ENCODE results near the gene CD109. TPM values are rescaled to one million over a fixed set of nuclear protein-coding genes. Genes with fewer than 3 reads are reported as not detected.

CD109 gene
- total RNA-seq, 1 donor, result 170 TPM

GRCh38 chr6:73688351-73688750 is 7.7 kb upstream of the CD109 start:
- H3K4me3 ChIP-seq (ENCODE audit: low read depth, low read length), result no peak overlapping the region
- TF ChIP-seq, protein P1, sequence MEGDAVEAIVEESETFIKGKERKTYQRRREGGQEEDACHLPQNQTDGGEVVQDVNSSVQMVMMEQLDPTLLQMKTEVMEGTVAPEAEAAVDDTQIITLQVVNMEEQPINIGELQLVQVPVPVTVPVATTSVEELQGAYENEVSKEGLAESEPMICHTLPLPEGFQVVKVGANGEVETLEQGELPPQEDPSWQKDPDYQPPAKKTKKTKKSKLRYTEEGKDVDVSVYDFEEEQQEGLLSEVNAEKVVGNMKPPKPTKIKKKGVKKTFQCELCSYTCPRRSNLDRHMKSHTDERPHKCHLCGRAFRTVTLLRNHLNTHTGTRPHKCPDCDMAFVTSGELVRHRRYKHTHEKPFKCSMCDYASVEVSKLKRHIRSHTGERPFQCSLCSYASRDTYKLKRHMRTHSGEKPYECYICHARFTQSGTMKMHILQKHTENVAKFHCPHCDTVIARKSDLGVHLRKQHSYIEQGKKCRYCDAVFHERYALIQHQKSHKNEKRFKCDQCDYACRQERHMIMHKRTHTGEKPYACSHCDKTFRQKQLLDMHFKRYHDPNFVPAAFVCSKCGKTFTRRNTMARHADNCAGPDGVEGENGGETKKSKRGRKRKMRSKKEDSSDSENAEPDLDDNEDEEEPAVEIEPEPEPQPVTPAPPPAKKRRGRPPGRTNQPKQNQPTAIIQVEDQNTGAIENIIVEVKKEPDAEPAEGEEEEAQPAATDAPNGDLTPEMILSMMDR (IDR thresholded peaks at IDR 0.05; ENCODE audit: insufficient read depth, low read length), result no peak
- DNase-seq (ENCODE audit: low read depth), result no peak

- no peak overlapping the region for H3K4me3 ChIP-seq (ENCODE audit: low read depth, low read length)
- TF ChIP-seq, protein P1 (IDR thresholded peaks at IDR 0.05; ENCODE audit: insufficient read depth, low read length), result no peak
Measured at GRCh38 chr6:73690056-73690455, 5.9 kb upstream of the CD109 start.

GRCh38 chr6:73691512-73691911 is 4.5 kb upstream of the CD109 start:
- H3K4me3 ChIP-seq (ENCODE audit: low read depth, low read length), result no peak overlapping the region
- TF ChIP-seq, protein P1 (IDR thresholded peaks at IDR 0.05; ENCODE audit: insufficient read depth, low read length), result no peak
- DNase-seq (ENCODE audit: low read depth), result no peak

More at GRCh38 chr6:73690056-73690455, 5.9 kb upstream of the CD109 start:
- DNase-seq (ENCODE audit: low read depth), result no peak

DNA sequence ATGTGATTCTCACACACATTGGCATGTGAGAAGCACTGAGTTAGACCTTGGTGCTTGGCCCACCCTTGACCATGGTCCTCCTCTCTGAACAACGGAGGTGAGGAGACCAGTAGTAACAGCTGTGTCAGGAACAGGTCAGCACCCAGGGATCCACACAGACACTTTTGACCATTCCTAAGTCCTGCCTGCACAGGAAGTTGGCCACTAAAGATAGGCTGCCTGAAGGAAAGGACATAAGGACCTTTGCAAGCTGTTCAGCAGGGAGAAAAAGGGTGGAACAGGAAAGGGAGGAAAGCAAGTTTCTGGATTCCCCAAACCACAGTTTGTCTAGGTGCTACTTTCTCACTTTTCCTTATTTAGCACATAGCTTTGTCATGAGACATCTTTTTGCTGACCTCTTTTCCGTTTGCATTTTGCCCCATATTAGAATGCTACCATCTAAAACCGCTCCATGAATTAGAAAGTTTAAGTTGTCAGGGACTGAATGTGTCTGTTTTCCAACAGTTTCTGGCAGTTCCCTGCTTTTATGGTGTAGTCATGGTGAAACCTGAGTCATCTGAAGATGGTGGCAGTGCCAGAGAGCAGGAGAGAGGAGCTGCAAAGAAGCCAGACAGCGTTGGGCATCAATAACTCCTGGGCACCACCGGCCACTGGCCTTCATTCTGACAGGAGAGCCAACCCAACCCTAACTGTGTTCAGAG is 1.1 kb upstream of the CD109 start:
- TF ChIP-seq, protein P1 (IDR thresholded peaks at IDR 0.05; ENCODE audit: insufficient read depth, low read length), result no peak
- H3K4me3 ChIP-seq (ENCODE audit: low read depth, low read length), result peak overlapping the region; percentile 26
- peak; percentile 72 for DNase-seq (ENCODE audit: low read depth)

- TF ChIP-seq, protein P1 (IDR thresholded peaks at IDR 0.05; ENCODE audit: insufficient read depth, low read length), result no peak
- no peak for DNase-seq (ENCODE audit: low read depth)
- H3K4me3 ChIP-seq (ENCODE audit: low read depth, low read length), result peak overlapping the region; percentile 71
Measured at GRCh38 chr6:73696966-73697655, 1.1 kb downstream of the CD109 start.

GRCh38 chr6:73699676-73700459 is 3.9 kb downstream of the CD109 start:
- no peak for DNase-seq (ENCODE audit: low read depth)
- TF ChIP-seq, protein P1 (IDR thresholded peaks at IDR 0.05; ENCODE audit: insufficient read depth, low read length), result no peak
- H3K4me3 ChIP-seq (ENCODE audit: low read depth, low read length), result no peak overlapping the region
